A673 (cell line): ENCODE data around the gene MUC7. TPM values are rescaled to one million over a fixed set of nuclear protein-coding genes. Genes with fewer than 3 reads are reported as not detected.
A peak's percentile ranks its signal among the peaks of the same experiment; 100 is the strongest.

Experiments
- Bru-seq: library from RNA; stranded (reverse); fragments of 400-500 nt; gene quantifications from one replicate; lab custom pipeline; 2021; lab: Mats Ljungman, UMichigan
- BruChase-seq, 2 experiments: library from RNA; stranded (reverse); fragments of 400-500 nt; gene quantifications; one replicate each; lab custom pipeline; 2021; lab: Mats Ljungman, UMichigan
- BruUV-seq: library from RNA; stranded (reverse); fragments of 400-500 nt; replicated peaks from 2 replicates; lab custom pipeline; 2021; lab: Mats Ljungman, UMichigan
- CTCF ChIA-PET: fragments of 300-600 bp; sonication (Branson Sonifier 250); formaldehyde crosslinking; loops from one replicate; lab custom pipeline; 2022; ENCODE audit warnings: antibody characterized with exemption; lab: Charles Lee
- POLR2A ChIA-PET: fragments of 300-600 bp; sonication (Branson Sonifier 250); formaldehyde crosslinking; loops from one replicate; lab custom pipeline; 2022; ENCODE audit warnings: antibody characterized with exemption; ENCODE audit not compliant: low non-redundant PET; lab: Charles Lee
- DNase-seq: peaks from one replicate; pipeline ENCODE4 v3.0.0-alpha.2; 2015; ENCODE audit warnings: low spot score
- H3K27ac ChIP-seq: fragments of 200-600 bp; sonication (generic); 2 replicates; pipeline ENCODE4 v1.5.1; 2016; ENCODE audit warnings: mixed run types, low read depth, mild to moderate bottlenecking, mixed read lengths, antibody characterized with exemption, low read length; ENCODE audit not compliant: poor library complexity, severe bottlenecking
- H3K27me3 ChIP-seq: fragments of 200-600 bp; sonication (generic); replicated peaks from 2 replicates; pipeline ENCODE4 v1.6.1; 2017; ENCODE audit warnings: mixed run types, low read depth, mild to moderate bottlenecking, mixed read lengths, antibody characterized with exemption, low read length; ENCODE audit not compliant: insufficient read depth, poor library complexity
- H3K36me3 ChIP-seq: fragments of 200-600 bp; sonication (generic); 2 replicates; pipeline ENCODE4 v1.6.1; 2016; ENCODE audit warnings: mixed run types, mild to moderate bottlenecking, mixed read lengths, antibody characterized with exemption, low read length; ENCODE audit not compliant: insufficient read depth, poor library complexity, severe bottlenecking
- H3K4me1 ChIP-seq: fragments of 200-600 bp; sonication (generic); 2 replicates; pipeline ENCODE4 v1.6.1; 2017; ENCODE audit warnings: mixed run types, mild to moderate bottlenecking, mixed read lengths, antibody characterized with exemption, low read length; ENCODE audit not compliant: insufficient read depth, poor library complexity, severe bottlenecking
- H3K4me3 ChIP-seq: fragments of 200-600 bp; sonication (generic); 2 replicates; pipeline ENCODE4 v1.5.1; 2016; ENCODE audit warnings: low read depth, mixed run types, mild to moderate bottlenecking, mixed read lengths, low read length; ENCODE audit not compliant: poor library complexity, severe bottlenecking
- H3K9me3 ChIP-seq: fragments of 200-600 bp; sonication (generic); 2 replicates; pipeline ENCODE4 v1.6.1; 2016; ENCODE audit warnings: mixed run types, low read depth, mild to moderate bottlenecking, mixed read lengths, antibody characterized with exemption, low read length; ENCODE audit not compliant: poor library complexity, severe bottlenecking
- CTCF ChIP-seq: fragments of 300-800, 200-600 bp; sonication (generic); conservative IDR thresholded peaks from 2 replicates; pipeline ENCODE4 v1.5.1; 2017; ENCODE audit warnings: low read depth, mild to moderate bottlenecking, antibody characterized with exemption, low read length, moderate library complexity, mixed read lengths
- EZH2 ChIP-seq: fragments of 200-600 bp; sonication (generic); IDR thresholded peaks from 2 replicates; pipeline ENCODE4 v1.6.1; 2017; ENCODE audit warnings: borderline replicate concordance, low read depth, mild to moderate bottlenecking, mixed read lengths, antibody characterized with exemption, low read length; ENCODE audit not compliant: poor library complexity, severe bottlenecking
- intact Hi-C: fragments of 100-400 bp; cut with micrococcal nuclease; formaldehyde crosslinking; loops from one replicate; pipeline ENCODE4 v1.10.0; 2022; ENCODE audit not compliant: unreplicated experiment
- long read RNA-seq: library from polyadenylated mRNA; stranded (forward); transcript quantifications from one replicate; pipeline ENCODE4 v2.0.0, GENCODE V29; 2022
- total RNA-seq: library from RNA; stranded (reverse); gene quantifications from 2 replicates; pipeline ENCODE4 v1.2.3, GENCODE V29; 2021

The MUC7 gene
- total RNA-seq (not detected in 2 replicates), Bru-seq, nascent RNA (percentile 5 among the genes with signal in this experiment), BruChase-seq, experiment 1, labeled RNA remaining after a 2-hour chase (percentile 3 among the genes with signal in this experiment), BruChase-seq, experiment 2, labeled RNA remaining after a 6-hour chase (percentile 11 among the genes with signal in this experiment)
- long read RNA-seq, partial matches to known transcripts: 0 of 1 reads
- long read RNA-seq, other reads (novel, unspliced or antisense): 0 of 1 reads

DNA sequence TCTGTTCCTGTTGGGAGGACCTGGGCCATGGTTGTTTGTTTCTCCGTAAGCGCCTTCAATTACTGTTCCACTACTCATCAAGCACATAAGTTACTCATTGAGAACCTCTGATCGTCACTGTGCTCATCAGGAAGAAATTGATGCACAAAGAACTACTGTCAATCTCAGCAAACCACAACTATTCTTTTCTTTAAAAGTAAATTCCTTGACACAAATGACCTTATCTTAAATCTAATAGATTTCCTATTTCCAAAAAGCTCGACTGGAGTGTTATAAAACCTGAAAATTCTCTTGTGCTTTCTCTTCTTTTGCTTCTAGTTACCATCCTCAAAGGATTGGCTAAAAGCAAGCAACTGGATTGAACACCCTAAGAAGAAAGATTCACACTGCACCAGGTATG, at the start of gene MUC7:
Gene MUC7 (plus strand): TSS at position 301 of the 400 bp plus-strand sequence. CDS start 1,825 bp downstream, outside the sequence.
- Histone ChIP-seq H3K27ac (no peak within 1 kb of the TSS), H3K27me3 (no peaks in the 10 kb centered on the region), H3K4me3 (no peak within 1 kb of the TSS), H3K36me3 (no peaks in the 10 kb centered on the region), H3K4me1 (peaks cover 18% of the 10 kb centered on the region), H3K9me3 (no peaks in the 10 kb centered on the region)
- no TSS peak for BruUV-seq
- intact Hi-C loops: no loop called here
- DNase-seq: peak; percentile 13
- TF ChIP-seq EZH2 (no peak), CTCF (no peak)
- ChIA-PET CTCF (no interaction called here), POLR2A (no interaction called here)

GRCh38 chr4:70425306-70425705, 46.7 kb upstream of the MUC7 start:
- POLR2A ChIA-PET: no interaction called here
- CTCF ChIA-PET: no interaction called here
- Histone ChIP-seq H3K36me3 (no peaks in the 10 kb centered on the region), H3K4me1 (no peaks in the 10 kb centered on the region), H3K4me3 (no peak overlapping the region), H3K27ac (no peak overlapping the region), H3K9me3 (no peaks in the 10 kb centered on the region), H3K27me3 (no peaks in the 10 kb centered on the region)
- no TSS peak for BruUV-seq
- TF ChIP-seq EZH2 (no peak), CTCF (no peak)
- peak; percentile 53 for DNase-seq
- intact Hi-C loops: no loop called here

GRCh38 chr4:70426789-70427188, 45.2 kb upstream of the MUC7 start:
- ChIA-PET CTCF (no interaction called here), POLR2A (no interaction called here)
- no peaks in the 10 kb centered on the region for H3K36me3 ChIP-seq
- intact Hi-C loops: no loop called here
- no TSS peak for BruUV-seq
- DNase-seq: no peak
- H3K4me3 ChIP-seq: no peak overlapping the region
- H3K9me3 ChIP-seq: no peaks in the 10 kb centered on the region
- no peak overlapping the region for H3K27ac ChIP-seq
- no peak for TF ChIP-seq CTCF
- no peaks in the 10 kb centered on the region for H3K4me1 ChIP-seq
- no peaks in the 10 kb centered on the region for H3K27me3 ChIP-seq
